OCI-LY3 (cell line): ENCODE results near the gene ATXN7L3B.

Source experiments
- CTCF ChIP-seq: fragments of 200-600, 300-600 bp; sonication (generic); IDR thresholded peaks from 2 replicates; pipeline ENCODE4 v1.5.1; 2014; ENCODE audit warnings: antibody characterized with exemption, low read length, low read depth
- EZH2phosphoT487 ChIP-seq: fragments of 200-600 bp; shearing (Covaris generic); IDR thresholded peaks from 2 replicates; pipeline ENCODE4 v1.6.1; 2018; ENCODE audit warnings: antibody characterized with exemption, mixed run types, low read depth

- TF ChIP-seq CTCF (no peak), EZH2phosphoT487 (no peak)
Observed at GRCh38 chr12:74537707-74538385, at the start of gene ATXN7L3B.
